Stimulated activated CD8-positive, alpha-beta memory T cell treated with anti-CD3 and anti-CD28 coated beads, Interleukin-12 subunit alpha, Interleukin-12 subunit beta, amount 100 ng/mL, for 24 hours (primary cell): ENCODE data around the gene CCNY.

ENCODE experiments used
- DNase-seq: peaks from one replicate; pipeline ENCODE4 v3.0.0-alpha.2; 2020; ENCODE audit errors: extremely low read depth

The CCNY gene

DNA sequence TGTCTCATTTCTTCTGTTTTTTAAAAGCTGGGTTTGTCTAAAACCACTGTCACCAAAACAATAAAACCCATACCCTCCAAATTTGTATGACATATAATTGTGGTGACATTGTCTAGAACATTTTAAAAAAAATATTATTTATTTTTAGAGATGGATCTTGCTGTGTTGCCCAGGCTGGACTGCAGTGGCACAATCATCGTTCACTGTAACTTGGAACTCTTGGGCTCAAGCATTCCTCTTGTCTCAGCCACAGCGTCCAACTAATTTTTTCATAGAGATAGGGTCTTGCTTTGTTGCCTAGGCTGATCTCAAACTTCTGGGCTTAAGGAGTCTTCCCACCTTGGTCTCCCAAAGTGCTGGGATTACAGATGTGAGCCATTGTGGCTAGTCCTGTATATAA is 116.5 kb downstream of the CCNY start:
- DNase-seq, result no peak

DNA sequence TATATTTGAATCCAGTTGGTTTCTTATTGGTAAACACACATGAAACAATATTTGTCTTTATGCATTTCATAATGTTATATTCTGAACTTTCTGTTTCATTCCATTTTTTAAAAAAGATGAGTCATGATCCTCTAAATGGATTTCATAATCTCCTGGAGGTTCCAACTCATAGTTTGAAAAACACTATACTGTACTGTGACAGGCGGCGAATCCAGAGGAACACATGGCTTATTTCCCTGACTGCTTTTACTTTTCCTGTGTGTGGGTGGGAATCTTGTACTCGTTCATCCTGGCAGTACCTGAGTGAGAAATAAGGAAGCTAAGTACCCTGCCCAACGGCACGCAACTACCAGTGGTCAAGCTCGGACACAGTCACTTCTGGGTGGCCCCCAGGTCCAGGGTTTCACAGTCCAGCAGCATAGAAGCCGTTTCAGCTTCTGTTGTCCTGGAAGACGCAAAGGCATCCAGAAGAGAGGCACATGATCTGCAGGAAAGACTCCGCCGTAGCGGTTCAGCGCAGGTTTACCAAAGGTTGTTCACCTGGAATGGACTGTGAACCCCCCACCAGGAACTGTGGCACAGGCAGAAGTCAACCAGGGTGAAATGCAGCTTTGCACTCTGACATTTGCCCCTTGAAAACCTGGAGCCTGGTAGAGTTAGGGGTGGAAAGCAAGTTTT is 117.7 kb downstream of the CCNY start:
- no peak for DNase-seq

DNA sequence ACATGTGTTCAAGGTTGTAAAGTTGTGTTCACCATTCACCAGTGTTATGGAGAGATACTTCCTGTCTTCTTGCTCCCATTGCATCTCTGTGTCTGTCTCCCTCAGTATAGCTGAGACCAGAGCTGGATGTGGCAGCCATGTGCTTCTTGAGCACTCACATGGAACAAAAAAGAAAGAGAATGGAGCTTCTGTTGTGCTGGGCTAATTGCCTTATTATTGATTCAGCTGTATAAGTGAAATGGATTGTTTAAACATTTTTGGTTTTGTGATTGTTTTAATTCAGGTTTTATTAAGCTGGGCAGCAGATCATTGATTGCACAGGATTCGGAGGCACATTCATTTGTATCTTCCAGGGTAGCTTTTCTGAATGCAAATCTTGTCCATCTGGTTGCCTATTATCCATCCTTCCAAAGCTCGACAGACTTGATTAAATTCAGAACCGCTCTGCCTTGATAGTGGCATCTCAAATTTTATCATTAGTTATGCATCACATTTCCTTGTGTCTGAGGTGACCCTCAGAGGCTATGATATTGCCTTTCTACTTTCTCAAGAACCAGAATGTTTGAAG is 119.9 kb downstream of the CCNY start:
- no peak for DNase-seq

DNA sequence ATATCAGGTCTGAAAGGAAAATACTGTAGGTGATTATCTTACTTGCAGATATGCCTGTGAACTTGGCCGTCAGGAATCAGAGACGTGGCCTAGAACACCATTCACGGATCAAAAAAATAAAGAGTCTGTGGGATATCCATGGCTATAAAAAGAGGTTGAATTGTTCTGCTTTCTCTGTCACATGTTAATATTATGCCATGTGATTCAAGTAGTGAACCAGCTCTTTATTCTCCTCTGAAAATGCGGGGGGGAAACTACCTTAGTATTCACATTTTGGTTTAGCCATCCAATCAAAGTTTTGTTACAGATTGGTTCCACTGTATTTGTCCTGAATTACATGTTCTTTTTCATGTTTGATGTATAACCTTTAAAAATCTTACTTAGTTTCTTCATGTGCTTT is 120.5 kb downstream of the CCNY start:
- no peak for DNase-seq

DNA sequence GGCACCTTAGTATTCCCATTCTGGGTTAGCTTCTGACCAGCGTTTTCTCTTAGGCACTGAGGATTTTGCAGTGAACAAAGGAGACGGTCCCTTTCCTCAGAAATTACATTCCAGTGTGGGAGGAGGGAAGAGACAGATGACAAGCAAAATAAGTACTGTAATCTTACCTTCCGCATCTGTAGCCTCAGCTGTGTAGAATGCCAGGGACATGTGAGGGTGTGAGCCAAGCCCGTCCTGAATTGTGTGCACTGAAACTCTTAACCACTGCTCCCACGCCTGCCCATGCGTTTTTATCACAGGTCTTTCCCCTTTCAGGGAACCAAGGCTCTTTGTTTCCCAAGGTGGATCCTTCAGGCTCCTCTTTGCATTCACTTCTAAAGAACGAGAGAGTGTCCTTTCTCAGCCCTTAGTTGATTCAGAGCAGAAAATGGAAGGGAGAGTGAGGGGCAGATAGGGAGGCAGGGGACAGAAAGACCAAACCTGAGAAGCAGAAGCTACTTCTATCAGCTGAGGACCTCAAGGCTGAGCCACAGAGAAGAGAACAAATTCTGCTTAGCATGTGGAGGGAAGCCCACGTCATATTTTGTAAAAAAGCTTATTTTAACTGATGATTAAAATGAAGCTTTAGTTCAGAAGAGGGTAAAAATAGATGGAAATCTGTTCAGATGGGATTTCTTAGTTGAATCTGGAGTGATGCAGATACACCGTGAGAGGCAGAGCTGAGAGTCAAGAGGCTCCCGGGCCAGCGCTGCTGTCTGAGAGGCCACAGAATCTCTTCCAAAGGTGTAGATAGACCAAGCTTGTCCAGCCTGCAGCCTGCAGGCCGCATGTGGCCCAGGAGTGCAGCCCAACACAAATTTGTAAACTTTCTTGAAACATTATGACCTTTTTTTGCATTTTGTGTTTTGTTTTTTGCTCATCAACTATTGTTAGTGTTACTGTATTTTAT is 122.5 kb downstream of the CCNY start:
- DNase-seq, result no peak

DNA sequence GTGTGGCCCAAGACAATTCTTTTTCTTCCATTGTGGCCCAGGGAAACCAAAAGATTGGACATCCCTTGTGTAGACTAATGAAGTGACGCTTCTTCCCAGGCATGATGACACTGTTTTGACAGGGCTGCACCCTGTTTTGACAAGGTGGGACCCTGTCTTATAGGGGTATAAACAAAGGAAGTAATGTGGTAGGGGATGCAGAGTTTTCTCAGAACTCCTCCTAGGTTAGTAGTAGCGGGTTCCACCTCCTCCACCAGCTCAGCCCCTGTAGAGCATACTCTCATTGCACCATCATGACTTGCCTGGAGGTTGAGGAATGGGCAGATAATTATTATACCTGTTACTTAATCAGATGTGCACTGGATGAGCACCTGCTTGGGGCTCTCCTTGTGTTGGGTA is 123.1 kb downstream of the CCNY start:
- no peak for DNase-seq

DNA sequence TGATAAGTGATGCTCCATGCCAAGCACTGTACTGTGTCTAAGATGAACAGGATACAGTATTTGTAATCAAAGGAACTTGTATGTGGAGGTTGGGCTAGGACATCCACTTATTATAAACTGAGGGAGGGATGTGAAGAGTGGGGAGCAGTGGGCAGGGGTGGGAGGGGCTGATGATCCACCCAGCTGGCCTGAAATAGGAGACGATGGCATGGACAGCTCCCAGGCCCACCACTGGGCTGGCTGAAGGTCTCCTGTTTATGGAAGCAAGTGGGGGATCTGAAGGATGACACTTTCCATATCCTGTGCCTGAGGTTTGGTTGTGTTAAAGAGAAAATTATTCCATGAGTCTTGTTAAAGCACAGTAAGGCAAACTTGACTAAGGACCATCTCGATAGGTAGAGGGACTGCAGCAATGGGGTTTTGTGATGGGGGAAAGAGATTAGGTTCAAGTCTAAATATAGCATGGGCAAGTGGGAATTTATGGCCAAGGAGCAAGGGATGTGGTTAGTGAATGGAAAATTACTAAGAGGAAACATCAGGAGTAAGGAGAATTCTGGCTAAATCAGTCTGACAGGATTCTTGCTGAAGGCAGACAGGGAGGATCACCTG is 124.6 kb downstream of the CCNY start:
- DNase-seq, result no peak

DNA sequence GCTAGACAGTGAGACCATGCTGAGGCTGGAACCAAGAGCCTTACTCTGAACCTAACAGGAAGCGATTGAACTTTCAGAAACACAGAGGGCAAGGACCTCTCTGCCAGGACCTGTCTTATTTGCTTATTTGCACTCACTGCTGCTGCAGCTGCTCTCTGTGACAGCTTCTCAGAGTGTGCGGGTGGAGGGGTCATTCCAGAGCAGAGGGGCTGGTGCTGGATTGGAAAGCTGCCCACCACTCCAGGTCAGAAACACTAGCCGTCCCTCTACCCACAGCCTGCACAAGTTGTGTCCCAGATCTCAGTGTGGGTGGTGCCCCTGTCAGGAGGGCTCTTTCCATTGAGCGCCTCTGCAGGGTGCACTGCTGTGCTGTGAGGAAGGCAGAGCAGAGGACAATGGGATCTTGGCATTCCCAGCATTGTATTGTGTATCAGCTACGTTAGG is 126.2 kb downstream of the CCNY start:
- DNase-seq, result no peak

DNA sequence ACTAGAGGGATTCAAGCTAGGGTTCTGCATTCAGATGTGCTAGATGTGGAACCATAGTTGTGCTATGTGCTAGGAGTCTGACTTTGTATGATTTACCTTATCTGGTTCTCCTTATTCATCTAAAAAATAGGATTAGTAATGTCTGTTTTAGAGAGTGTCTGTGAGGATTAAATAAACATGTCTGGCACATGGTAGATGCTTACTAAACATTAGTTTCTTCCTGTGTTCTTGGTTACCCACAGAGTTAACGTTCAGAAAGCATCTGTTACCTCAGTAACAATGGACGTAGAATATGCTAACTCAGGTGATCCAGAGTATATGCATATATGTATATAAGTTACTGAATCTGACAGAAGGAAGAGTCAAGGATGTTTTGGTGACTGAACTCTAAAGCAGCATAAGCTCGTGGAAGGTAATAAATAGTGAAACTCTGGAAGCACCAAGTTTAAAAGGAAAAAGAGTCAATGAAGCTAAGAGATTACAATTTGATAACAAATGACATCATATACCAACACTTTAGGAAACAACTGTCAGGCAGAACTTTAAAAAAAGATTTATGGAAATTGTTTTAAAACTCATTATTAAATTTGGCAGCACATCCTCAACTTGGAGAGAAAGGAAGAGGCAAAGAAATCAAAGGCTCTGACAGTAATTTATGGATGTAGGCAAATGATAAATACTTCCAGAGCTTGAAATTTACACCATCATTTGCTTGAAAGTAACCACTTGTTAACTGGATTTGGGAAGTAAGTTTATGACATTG is 127.0 kb downstream of the CCNY start:
- no peak for DNase-seq

DNA sequence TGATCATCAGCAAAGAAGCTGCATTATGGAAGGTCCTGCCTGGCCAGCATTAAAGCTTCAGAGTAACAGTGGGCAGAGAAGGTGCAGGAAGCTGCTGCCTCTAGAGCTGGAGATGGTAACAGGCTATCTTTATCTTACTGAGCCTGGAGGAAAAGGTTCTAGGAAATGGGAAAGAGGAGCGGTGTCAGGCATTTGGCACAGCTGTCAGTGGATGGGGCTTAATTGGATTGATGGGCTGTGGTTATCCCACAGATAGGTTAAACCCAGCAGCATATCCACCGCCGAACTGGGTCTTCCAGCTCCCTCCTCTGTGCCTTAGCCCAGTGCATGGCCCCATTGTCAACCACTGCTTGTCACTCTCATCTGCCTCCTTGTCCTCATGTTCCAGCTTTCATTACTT is 127.6 kb downstream of the CCNY start:
- DNase-seq, result no peak

DNA sequence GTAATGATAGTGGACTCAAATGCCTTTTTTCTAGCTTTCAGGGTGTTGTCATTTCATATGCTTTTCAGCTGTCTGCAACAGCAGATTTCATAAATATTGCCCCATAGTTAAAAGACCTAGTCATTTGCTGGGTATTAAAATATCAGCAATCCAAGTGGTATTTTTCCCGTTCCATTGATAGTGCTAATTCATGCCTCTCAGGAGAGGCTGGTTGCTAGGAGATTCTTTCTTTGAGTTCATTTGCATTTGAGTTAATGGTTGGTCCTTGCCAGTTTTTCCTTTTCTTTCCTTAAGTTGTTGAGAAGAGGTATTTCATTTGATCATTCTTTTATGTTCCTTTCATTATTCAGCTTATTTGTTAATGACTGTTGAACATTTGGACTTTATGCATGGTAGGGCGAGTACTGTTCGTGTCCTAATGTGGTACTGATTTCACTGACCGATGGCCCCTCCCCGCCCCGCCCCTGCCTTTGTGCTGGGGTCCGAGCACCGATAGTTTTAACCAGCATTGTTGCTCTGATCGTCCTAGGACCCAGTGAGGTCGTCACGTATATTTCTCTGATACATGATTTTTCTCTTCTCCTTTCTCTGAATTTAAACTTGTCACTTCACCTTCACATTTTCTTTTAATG is 128.6 kb downstream of the CCNY start:
- DNase-seq, result no peak

DNA sequence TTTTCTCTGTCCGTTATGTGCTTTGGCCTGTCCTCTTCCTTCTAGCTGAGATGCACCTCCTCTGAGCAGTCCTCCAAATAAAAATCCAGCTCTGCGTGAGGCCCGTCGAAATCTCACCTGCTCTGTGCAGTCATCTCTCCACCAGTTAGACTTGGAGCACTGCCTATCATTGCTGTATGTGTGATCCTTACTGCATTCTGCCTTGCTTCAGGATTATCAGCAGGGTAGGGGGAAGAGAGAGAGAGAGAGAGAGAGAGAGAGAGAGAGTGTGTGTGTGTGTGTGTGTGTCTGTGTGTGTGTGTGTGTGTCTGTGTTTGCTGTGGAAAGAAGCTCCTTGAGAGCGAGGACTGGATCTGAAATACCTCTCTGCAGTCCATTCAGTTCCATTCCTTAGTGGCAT is 129.4 kb downstream of the CCNY start:
- DNase-seq, result no peak

DNA sequence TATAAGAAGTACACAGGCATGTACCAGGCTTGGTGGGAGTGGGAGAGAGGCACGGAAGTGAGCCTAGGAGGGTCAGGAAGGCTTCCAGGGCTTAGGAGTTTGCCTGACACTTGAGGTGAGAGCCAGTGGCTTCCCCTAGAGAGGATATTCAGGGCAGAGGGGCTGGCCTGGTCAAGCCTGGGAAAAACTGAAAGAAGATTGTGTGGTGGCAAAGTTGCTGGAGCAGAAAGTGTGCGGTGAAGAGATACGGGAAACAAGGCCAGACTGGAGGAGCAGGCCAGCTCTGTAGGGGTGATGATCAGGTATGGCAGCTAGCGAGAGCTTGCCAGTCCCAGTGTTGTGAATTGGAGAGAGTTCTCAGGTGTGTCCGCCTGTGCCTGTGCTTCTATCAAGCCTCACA is 129.9 kb downstream of the CCNY start:
- DNase-seq, result no peak

DNA sequence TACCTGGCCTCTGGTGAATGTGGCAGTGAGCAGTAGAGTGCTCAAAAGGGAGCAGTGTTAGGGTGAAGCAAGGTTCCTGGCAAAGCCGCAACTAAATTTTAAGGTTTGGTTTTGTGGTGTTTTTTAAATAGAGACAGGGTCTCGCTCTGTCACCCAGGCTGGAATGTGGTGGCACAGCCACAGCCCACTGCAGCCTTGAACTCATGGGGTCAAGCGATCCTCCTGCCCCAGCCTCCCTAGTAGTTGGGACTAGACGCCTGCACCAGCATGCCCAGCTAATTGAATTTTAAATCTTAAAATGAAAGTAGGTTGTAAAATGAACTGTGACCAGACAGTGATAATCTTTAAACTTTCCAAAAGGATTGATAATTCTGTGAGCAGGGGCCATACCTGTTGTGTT is 130.4 kb downstream of the CCNY start:
- no peak for DNase-seq

DNA sequence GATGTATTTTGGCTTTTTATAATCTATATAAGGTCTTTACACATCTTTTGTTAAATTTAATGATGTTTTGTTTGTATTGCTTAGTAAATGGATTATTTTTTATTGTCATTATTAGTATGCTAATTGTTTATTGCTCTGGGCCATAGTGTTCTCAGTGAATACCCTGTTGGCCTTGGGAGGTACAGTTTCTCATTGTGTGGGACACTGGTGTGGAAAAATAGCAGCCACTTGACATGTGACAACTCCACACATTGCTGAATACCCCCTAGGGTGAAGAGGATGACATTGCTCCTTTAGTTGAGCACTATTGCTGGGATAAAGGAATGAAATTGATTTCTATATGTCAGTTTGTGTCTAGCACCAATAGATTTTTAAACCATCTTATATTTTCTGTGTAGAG is 130.9 kb downstream of the CCNY start:
- DNase-seq, result no peak

DNA sequence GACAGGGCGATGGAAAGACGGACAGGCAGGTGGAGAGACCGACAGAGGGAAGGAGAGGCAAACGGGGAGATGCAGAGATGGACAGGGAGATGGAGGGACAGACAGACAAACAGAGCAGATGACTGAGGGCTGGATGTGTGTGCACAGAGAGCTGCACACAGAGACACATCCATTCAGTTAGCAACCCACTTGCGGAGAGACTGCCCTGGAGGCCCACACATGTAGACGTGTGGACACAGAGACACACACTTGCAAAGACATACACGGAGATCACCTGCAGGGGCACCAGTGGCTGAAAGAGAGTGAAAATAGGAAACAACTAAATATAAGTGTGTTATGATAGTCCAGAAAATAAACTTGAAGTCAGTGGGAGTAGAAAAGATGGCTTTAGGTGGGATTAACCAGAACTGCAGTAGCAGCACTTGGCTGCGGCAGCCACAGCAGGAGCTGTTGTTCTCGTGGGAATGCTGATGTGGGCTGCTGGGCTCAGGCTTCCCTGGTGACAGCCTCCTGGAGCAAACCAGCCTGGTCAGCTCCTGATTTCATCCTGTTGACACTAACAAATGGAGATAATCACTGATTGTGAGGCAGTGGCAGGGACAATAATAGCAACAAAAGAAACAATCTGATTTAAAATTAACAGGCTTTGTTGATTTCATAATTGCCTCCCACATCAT is 134.1 kb downstream of the CCNY start:
- DNase-seq, result no peak

DNA sequence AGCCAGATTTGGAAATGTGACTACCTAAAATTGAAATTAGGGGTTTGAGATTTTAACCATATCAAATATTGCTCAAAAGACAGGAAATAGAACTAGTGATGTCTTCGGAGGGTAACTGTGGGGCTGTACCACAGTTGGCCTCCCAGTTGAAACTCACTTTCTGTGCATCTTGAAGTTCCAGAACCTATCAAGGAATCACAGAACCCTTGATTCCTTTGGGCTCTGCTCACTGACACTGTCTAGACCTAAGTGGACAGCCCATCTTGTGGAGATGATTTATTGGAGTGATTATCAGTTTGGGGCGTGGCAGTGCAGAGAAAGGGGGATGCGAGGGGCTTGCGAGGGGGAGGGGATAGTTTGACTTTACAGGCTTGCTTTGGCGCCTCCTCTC is 134.6 kb downstream of the CCNY start:
- no peak for DNase-seq

DNA sequence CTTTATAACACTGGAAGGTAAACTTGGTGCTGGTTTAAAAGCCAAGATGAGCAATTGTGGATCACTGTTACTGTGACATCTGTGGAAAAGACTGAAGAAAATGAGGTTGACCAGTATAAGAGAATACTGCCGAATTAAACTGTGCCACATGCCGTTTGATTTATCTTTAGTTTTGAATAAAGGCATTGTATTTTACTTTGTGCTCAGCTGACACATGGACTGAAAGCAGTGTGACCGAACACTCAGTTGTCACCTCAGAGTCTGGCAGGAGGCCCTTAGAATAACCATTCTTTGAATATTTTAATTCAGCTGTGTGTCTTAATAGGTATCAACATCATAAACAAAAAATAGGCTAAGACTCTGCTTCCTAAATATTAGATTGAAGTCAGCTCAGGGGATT is 135.1 kb downstream of the CCNY start:
- no peak for DNase-seq

DNA sequence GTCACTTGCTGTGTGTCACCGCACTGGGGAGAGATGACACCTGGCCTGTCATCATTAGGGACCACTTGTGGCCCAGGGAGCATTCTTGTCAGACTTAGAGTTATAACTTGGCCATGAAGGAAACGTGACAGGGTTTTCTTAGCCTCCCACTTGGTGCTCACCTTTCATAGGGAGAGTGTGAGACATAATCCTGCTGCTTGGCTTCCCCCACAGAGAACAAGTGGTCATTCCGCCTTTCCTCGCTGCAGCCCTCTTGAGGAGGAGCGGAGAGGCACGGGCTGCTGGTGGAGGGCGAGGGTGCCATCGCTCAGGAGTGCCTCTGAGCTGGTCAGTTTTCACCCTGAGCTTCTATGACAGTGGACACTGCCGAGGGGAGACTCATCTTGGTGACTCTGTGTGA is 143.8 kb downstream of the CCNY start:
- DNase-seq, result no peak

DNA sequence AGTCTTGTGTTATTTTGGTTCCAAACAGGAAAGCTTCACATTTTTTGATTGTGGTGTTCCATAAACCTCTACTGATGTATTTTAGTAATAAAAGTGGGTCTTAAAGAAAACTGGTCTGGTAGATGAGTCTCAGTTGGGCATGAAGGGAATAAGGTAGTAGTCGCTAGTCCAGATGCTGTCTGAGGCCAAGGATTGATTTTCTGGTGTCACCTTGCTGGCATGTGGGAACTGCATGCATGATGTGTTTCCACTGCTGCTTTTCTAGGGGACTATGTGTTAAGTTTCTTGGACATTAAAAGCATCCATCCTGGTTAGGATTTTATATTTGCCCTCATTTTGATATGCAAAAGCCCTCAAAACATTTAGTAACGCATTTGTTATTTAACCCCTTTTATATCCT is 145.1 kb downstream of the CCNY start:
- no peak for DNase-seq
